ENCODE results near the gene GTPBP8. TPM values are rescaled to one million over a fixed set of nuclear protein-coding genes. Genes with fewer than 3 reads are reported as not detected.

The GTPBP8 gene
- total RNA-seq, 1 experiment from 2014 or later: 29.8 TPM

- Histone ChIP-seq H4K5ac (ENCODE audit: insufficient read length, low read depth, low read length) (no peak overlapping the region), H4K91ac (ENCODE audit: insufficient read length, low read depth, low read length) (no peak overlapping the region), H2BK12ac (ENCODE audit: insufficient read length, low read depth, low read length) (no peak overlapping the region), H3K9me3 (ENCODE audit: control insufficient read depth, low read depth, low read length) (no peaks in the 10 kb centered on the region), H2AK5ac (ENCODE audit: insufficient read length, low read length) (no peak overlapping the region), H4K8ac (replicated peaks; ENCODE audit: insufficient read length, low read depth, low read length) (no peak overlapping the region), H3K4me2 (ENCODE audit: insufficient read depth, insufficient read length, low read length) (no peak overlapping the region), H3K18ac (ENCODE audit: insufficient read length, low read depth, low read length) (no peak overlapping the region), H3K23me2 (ENCODE audit: insufficient read length, low read depth, low read length, poor library complexity, severe bottlenecking) (no peaks in the 10 kb centered on the region), H3K23ac (ENCODE audit: insufficient read length, low read depth, low read length) (no peak overlapping the region), H3K4me1 (ENCODE audit: insufficient read depth, low read length) (no peaks in the 10 kb centered on the region), H2BK20ac (ENCODE audit: low read depth, low read length, poor library complexity, severe bottlenecking) (no peak overlapping the region), H3K9ac (ENCODE audit: extremely low read depth, insufficient read length, low read length) (no peak overlapping the region), H2BK120ac (ENCODE audit: low read depth, low read length, poor library complexity, severe bottlenecking) (no peak overlapping the region), H2BK5ac (ENCODE audit: insufficient read length, low read length) (no peak overlapping the region), H3T11ph (ENCODE audit: low read length) (no peak overlapping the region), H4K20me1 (ENCODE audit: control insufficient read depth, insufficient read depth, insufficient read length) (no peaks in the 10 kb centered on the region), H3K27me3 (ENCODE audit: insufficient read depth, low read length) (no peaks in the 10 kb centered on the region), H3K27ac (ENCODE audit: insufficient read length, low read depth, low read length) (no peak overlapping the region), H3K79me1 (ENCODE audit: insufficient read depth, low read depth, low read length, poor library complexity, severe bottlenecking) (no peaks in the 10 kb centered on the region), H3K56ac (ENCODE audit: insufficient read length, low read depth, low read length) (no peak overlapping the region), H3K79me2 (ENCODE audit: insufficient read depth, low read length) (no peaks in the 10 kb centered on the region), H2BK15ac (ENCODE audit: low read depth, low read length) (no peak overlapping the region), H2AFZ (ENCODE audit: low read length) (no peak overlapping the region), H3K4ac (ENCODE audit: low read depth, low read length) (no peak overlapping the region), H3K14ac (ENCODE audit: insufficient read depth, low read length) (no peak overlapping the region)
- Mint-ChIP-seq H3K4me3 (no peak overlapping the region), H3K27me3 (ENCODE audit: low read depth) (no peaks in the 10 kb centered on the region), H3K9me3 (no peaks in the 10 kb centered on the region), H3K4me1 (peaks cover 0 to 3% of the 10 kb centered on the region in 2 experiments; a peak in 1 of 4 replicates), H3K36me3 (ENCODE audit: insufficient read depth in 1 of 3, low read depth in 3 of 3) (no peaks in the 10 kb centered on the region), H3K27ac (no peak overlapping the region; a peak in 2 of 7 replicates)
- no peak for DNase-seq
- no CpG with 5 or more reads among the region's 2 CpGs for WGBS (ENCODE audit: extremely low coverage, insufficient read length, low lambda C conversion rate)
- TF ChIP-seq, protein P1, sequence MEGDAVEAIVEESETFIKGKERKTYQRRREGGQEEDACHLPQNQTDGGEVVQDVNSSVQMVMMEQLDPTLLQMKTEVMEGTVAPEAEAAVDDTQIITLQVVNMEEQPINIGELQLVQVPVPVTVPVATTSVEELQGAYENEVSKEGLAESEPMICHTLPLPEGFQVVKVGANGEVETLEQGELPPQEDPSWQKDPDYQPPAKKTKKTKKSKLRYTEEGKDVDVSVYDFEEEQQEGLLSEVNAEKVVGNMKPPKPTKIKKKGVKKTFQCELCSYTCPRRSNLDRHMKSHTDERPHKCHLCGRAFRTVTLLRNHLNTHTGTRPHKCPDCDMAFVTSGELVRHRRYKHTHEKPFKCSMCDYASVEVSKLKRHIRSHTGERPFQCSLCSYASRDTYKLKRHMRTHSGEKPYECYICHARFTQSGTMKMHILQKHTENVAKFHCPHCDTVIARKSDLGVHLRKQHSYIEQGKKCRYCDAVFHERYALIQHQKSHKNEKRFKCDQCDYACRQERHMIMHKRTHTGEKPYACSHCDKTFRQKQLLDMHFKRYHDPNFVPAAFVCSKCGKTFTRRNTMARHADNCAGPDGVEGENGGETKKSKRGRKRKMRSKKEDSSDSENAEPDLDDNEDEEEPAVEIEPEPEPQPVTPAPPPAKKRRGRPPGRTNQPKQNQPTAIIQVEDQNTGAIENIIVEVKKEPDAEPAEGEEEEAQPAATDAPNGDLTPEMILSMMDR (conservative IDR thresholded peaks at IDR 0.05): no peak
These were observed 13.8 kb upstream of the GTPBP8 start for GRCh38 chr3:112976953-112977352.

Measured in H9 (cell line).